Uterus (tissue), 2 donors: ENCODE measurements around the gene SIRT3.

Experiments
- CTCF ChIP-seq, 4 experiments: fragments of 200-600 bp in 2 of 4; fragments of 450-650 bp in 2 of 4; sonication (generic) in 2 of 4; IDR thresholded peaks; one replicate each; pipeline ENCODE4 v1.5.1; 2016 to 2019; ENCODE audit warnings: antibody characterized with exemption in 4 of 4, mild to moderate bottlenecking in 2 of 4, moderate library complexity in 1 of 4
- POLR2A ChIP-seq, 2 donors: fragments of 450-650 bp; IDR thresholded peaks; one replicate each; pipeline ENCODE4 v1.6.1; 2016; ENCODE audit warnings: antibody characterized with exemption in 2 of 2, mild to moderate bottlenecking in 1 of 2, moderate library complexity in 1 of 2

DNA sequence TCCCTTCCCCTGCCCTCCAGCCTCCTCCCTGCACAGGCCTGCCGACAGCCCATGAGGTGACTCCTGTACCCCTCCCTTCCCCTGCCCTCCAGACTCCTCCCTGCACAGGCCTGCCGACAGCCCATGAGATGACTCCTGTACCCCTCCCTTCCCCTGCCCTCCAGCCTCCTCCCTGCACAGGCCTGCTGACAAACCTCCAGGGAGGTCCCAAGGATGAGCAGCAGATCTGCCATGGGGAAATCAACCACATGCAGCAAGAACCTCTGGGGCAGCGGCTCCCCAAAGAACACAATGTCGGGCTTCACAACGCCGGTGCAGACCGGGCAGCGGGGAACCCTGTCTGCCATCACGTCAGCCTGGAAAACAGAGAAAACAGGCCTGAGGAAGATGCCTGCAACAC lies 12.3 kb downstream of the SIRT3 start:
- TF ChIP-seq POLR2A (IDR thresholded peaks at IDR 0.05) (no peak), CTCF (IDR thresholded peaks at IDR 0.05) (no peak)
